IPS DF 19.7 (cell line): ENCODE results near the gene SYT2.
"Not testable (repeated sequence)": the region's sequence is repeated elsewhere in the genome, so short reads cannot be mapped to it uniquely, and the experiment has no call there.

ENCODE experiments used
- DNase-seq: peaks from one replicate; pipeline ENCODE4 v3.0.0-alpha.2; 2013; ENCODE audit warnings: low read depth, low spot score

Gene SYT2

DNA sequence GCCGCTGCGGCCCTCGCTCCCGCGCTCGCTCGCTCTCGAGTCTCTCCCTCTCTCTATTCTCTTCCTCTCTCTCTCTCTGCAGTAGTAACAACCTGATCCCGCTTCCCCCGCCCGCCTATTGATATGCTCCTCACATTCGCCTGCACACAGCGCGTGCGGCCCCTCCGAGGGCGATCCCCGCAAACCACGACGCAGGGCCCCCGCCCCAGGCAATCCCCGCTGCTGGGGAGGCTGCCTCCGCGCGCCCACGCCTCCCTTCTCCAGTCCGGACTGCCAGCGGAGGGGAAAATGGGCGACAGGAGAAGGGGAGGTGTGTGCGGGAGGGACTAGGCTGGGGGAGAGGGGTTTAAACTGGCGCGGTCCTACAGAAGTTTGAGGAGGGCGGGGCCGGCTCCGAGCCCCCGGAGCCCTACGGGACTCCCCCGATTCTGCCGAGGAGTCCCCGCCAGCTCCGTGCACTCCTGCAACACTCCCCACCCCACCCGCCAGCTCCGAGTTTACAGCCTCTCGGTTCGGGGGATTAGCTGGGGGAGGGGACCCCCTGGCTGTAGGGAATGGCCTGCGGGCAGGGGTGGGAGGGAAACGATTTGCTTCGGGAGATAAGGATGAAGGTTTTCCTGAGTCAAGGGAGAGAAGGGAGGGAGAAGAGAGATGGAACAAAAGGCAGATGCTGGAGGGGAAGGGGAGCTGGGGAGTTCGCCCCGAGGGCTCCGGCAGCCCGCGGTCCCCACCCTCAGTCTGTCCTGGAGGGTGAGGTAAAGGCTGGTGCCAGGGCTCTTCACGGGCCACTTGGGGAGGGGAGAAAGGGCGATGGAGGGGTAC lies 66.6 kb downstream of the SYT2 start:
- peak; percentile 56 for DNase-seq

DNA sequence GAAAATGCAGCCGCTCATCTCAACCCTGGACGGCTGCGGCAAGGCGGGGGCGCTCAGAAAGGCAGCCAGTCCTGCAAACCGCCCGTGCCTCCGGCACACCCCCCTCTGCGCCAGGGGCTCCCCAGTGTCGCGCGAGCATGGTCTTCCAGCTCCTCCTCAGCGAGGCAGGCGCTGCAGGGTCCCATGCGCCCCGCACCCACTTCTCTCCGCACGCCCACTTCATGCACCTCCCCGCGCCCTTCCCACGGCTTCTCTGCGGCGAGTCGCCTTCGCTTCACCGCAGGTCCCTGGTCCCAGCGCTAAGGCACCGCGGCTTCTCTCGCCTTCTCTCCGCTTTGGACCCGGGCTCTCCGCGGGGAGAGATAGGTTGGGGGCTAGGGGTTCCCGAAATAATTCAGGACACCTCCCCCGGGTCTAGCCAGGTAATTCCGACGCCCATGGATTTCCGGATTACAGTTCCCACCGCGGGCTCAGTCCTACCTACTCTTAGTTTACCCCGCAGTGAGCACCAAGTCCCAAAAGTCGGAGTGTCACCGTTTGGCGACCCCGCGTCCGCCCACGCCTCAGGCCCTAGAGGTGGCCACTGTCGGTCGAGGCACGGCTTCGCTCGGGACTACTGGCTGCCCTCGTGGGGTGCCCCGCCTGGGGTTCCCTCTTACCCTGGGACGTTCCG lies 67.5 kb downstream of the SYT2 start:
- no peak for DNase-seq

DNA sequence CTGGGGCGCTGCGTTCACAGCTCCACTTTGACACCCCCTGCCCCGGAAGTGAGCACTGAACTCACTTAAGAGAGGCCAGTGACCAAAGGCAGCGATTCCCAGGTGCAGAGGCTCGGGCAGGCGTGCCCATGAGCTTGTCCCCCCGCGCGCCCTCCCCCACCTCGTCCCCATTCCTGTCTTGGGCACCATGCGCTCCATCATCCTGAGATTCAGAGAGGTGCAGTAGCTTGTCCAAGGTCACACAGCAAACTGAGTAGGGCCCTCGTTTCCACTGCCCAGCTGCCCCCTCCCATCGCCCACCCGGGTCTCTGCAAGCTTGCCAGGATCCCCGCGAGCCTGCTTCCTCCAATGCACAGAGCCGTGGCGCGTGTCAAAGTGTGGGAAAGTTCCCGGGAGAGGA lies 68.0 kb downstream of the SYT2 start:
- DNase-seq, result no peak

DNA sequence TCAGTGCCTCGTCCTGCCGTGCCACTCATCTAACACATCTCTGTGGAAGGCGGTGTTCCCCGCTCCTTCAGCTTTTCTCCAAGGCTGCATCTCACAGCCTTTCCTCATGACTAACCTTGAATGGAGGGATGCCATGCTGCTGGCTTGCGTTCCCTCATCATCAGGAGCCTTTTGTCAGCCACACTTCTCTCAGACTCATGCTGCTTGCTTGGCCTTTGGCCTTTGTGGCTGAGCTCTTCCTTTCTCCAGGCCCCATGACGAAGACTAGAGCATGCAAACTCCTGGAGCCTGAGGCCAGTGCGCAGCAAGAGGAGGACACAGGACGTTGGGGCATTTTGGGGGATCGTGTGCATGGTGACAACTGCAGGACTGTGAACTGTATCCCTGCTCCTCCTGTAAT lies 70.8 kb downstream of the SYT2 start:
- DNase-seq, result no peak

DNA sequence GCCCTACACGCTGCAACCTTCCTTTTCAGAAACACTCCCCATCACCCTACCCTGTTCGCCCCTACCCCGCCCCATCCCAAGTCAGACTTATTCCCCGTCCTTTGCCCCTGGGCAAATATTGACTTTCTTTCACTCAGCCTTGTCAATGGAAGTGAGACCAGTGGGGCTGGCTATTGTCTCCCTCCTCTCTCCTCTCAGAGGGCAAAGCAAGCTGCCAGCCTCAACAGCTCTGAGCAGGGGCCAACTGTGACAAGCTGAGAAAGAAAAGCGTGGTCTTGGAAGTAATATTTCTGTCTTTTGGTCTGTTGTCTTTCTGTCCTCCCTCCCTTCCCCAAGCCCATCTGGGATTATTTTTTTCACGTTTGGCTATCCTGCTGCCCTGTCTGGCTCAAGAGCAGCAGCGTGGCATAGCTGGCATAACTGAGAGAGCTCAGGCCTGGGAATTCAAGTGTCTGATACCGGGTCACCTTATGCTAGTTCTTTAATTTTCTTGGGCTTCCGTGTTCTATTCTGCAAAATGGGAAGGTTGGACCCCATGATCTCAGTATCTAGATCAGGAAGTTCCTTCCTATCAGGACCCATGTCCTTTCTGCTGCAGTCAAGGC lies 71.5 kb downstream of the SYT2 start:
- DNase-seq, result not testable (repeated sequence)

DNA sequence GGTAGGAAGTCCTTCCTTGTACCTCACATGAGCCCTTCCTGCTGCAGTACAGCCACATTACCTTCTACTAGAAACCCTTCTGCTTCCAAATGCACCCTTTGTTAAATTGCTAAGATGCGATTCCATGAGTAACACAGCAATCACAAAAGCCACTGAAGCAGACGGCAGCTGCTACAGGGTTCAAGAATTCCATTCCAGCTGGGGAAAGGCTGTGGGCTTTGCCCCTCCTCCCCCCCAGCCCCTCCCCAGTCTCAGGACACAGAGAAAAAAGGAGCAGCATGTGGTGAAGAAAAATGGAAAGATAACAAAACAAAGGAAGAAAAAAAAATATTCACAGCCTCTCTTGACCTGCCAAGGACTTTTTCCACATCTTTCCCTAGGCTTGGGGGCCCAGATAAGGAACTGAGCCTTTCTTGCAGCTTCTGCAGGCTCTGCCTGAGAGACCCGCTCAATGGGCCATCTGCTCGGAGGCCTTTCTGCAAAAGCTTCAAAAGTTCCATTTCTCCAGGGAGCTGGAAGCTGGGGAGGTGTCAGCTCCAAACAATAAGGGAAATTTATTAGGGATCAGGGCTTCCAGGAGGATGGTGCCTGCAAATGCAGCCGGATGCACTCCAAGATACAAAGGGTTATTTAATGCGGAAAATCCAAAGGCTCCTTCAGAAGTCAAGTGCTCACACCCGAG lies 72.1 kb downstream of the SYT2 start:
- DNase-seq, result no peak

DNA sequence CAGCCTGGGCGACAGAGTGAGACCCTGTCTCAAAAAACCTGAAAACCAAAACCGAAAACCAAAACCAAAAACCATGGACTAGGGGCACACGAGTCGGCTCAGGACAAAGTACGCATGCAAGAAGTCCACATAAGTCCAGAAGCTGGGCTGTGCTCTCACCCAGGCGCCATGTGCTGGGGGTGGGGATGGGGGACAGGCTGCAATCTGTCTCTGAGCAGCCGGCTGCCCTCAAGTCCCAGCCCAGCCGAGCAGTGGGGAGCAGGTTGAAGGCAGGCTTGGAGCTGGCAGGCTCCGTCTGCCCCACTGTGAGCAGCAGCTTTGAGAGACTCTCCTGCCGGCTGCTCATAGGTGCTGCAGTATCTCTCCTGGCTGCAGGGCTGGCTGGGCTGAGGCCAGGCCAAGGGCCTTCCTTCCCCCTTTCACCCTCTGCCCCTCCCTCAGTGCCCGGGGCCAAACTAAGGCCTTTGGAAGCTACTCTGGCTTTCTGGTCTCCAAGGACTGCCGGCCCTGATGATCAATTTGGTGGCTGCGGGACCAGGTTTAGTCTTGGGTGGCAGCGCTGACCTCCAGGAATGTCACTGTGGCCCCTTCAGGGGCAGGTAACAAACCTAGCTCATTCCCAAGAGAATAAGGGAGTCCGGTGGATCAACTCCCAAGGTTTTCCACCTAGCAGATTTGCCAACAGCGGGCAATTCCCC lies 72.8 kb downstream of the SYT2 start:
- not testable (repeated sequence) for DNase-seq

DNA sequence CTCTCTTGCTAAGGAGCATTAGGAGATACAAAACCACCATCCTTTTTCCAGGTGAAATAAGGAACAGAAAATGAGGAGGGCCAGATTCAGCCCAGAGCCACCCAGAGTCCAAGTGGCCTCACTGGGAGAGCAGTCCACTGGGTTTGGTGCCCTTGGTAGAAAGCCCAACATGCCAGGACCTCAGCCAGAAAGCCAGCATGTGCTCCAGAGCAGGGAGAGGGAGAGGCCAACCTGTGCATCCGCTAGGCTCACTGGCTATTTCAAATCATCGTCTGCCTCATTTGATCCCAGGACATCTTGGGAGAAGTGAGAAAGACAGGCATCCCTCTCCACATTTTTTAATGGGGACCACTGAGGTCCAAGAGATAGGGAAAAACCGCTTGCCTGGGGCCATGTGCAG lies 74.1 kb downstream of the SYT2 start:
- not testable (repeated sequence) for DNase-seq

DNA sequence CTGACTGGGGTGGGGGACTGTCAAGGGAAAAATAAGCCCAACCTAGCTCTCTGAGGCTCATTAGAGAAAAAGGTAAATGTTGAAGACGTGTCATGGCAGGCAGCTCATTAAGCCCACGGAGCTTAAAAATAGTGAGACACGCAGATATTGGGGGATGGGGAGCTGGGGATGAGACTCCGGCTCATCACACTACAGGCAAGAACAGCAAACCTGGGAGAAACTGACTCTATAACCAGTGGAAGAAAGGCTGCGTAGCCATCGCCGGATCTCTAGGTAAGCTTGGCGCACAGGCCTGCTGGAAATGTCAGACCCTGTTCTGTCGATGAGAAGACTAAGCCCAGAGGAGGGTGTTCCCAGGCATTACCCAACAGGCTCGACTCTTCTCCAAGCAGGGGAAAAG lies 78.0 kb downstream of the SYT2 start:
- no peak for DNase-seq

DNA sequence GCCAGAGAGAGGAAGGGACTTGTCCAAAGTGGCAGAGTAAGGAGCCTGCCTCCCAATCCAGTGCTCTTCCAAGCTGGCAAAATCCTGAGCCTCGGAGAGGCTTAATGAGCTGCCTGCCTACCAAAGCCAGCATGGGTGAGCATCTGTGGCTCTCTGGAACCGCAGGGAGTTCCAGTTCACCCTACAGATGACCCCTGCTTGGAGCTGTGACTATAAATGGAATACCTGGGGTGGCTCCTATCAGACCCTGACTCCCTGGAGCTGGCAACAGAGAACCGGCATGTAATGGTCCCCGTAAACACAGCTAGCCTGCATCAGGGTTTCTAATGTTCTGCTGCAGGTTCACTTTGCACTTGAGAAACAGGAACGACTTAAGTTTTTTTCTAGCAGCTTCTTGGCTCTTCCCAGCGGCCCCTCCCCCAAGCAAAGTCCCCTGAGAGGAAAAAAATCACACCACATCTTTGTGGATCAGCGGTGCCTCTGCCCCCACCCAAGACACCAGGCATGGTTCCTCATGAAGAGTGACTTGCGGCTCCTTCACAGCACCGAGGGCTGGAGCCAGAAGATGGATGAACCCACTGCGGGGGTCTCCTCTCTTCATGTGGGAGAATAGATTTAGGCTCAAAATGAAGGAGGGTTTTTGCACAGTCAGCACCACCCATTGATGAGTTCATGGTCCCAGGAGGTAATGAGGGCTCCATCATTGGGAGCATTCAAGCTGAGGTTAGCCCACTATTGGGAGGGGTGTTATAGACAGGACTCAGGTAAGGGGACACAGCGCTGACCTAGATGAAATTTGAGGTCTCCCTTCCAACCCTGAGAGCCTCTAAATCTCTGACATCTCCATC lies 79.0 kb downstream of the SYT2 start:
- no peak for DNase-seq

DNA sequence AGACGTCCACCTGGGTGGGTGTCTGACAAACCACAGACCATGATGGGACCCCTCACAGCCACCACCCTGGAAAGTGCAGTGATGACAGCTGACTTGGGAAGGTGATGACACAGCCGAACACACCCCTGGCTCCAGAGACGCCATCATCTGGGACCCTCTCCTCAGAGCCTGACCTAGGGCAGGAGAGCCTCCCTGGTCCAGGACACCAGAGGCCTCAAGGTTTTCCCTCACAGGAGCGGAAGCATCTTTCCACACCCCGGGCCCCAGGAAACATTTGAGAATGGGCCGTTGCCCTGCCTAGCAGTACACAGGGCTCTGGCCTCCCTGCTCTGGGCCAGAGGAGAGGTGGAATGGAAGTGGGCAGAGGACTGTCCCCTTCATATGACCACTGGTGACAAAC lies 79.7 kb downstream of the SYT2 start:
- no peak for DNase-seq

DNA sequence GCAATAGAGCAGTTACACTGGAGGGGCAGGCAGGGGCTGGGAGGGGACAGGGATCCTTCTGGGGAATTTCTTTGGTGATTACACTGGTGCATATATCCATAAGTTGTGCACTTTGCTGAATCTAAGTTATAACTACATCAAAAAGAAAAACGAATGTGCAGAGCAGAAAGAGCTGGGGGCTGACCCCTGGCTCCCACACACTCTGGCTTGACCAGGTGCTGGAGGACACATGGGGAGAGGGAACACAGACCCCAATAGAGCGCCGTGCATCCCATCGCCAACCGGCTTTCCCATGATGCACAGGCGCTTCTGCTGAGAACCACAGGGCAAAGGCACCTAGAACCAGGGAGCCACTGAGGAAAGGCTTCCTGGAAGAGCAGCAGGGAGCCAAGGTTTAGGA lies 80.2 kb downstream of the SYT2 start:
- DNase-seq, result not testable (repeated sequence)

DNA sequence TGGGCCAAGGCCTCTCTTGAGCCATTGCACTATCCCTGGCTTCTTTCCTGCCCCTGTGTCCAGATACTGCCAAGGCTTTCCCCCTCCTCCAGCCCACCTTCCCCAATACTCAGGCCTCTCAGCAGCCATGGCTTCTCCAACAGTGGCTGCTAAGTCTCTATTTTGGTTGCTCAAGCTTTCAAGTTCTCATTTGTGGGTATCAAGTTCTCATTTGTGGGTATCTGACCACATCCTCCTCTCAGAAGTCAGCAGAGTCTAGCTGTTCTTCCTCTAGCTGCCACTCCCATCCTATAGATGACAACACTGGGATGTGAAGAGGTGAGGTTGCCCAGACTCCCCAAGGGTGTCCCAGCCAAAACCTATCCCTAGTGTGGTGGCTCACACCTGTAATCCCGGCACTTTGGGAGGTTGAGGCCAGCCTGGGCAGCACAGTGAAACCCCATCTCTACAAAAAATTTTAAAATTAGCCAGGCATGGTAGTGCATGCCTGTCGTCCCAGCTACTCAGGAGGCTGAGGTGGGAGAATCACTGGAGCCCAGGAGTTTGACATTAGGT lies 80.9 kb downstream of the SYT2 start:
- DNase-seq, result not testable (repeated sequence)

DNA sequence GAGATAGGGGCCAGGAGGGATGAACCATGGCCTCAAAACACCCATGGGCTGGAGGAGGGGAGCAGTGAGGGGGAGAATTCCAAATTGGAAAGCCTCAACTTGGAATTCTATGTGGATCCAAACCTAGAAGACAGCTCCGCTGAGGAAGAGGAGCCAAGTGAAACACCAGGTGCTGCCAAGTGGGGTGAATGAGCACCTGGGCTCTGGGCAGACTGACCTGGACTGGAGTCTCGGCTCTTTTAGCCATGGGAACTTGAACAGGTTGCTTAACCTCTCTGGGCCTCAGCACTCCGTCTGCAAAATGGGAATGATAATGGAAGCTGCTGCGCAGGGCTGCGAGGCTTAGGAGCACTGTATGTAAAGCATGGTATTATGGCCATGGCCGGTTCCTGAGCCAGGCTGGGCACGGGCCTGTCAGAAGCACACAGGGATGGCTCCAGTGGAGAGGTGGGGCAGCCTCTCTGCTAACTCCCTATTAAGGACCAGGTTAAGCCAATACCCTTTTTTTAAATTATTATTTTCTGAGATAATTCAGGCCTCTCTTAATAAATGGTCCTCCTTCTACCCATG lies 81.5 kb downstream of the SYT2 start:
- DNase-seq, result no peak

DNA sequence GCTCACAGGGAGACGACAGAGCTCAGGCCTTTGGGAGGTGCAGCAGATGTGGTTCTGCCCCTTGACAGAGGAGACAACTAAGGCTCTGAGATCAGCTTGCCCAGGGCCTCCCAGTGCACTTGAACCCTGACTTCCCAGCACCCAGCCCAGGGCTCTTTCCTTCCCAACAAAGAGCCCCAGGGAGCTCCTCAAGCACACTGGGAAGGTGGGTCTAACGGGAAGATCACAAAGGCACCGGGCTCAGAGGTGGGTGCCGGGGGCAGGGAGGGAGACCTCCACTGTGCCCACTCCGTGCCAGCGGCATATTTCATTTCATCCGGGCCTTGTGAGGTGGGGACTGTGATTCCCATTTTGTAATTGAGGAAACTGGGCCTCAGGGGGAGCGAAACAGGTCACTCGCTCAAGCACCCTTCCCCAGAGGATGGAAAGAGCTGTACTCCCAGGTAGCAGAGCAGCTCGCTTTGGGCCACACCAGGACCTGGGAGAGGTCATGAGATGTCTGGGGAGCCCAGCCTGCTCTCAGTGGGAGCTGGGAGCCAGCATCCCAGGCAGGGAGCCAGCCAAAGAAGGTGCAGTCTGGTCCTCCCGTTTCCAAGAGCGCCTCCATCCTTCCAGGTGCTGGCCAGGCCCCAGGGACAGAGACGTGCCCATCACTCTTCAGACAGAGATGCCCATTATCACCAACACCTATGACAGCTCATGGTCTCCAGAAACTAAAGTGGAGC lies 82.3 kb downstream of the SYT2 start:
- DNase-seq, result no peak

DNA sequence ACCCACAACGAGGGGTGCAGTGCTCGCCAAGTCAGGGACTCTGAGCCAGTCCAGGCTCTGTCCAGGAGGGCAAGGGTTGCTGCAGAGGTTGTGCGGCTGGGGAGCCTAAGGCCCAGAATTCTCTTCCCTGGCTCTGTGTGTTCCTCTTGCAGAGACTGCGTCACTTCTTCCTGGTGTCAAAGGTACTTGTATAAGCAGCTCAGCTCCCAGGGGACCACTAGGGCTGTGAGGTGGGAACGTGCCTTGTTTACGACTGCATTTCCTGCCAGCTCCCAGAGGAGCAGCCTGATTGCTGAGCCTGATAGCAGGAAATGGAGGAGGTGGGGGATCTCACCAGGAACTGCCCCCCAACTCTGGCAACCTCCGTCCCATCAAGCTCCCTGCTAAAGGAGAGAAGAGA lies 83.2 kb downstream of the SYT2 start:
- DNase-seq, result not testable (repeated sequence)

DNA sequence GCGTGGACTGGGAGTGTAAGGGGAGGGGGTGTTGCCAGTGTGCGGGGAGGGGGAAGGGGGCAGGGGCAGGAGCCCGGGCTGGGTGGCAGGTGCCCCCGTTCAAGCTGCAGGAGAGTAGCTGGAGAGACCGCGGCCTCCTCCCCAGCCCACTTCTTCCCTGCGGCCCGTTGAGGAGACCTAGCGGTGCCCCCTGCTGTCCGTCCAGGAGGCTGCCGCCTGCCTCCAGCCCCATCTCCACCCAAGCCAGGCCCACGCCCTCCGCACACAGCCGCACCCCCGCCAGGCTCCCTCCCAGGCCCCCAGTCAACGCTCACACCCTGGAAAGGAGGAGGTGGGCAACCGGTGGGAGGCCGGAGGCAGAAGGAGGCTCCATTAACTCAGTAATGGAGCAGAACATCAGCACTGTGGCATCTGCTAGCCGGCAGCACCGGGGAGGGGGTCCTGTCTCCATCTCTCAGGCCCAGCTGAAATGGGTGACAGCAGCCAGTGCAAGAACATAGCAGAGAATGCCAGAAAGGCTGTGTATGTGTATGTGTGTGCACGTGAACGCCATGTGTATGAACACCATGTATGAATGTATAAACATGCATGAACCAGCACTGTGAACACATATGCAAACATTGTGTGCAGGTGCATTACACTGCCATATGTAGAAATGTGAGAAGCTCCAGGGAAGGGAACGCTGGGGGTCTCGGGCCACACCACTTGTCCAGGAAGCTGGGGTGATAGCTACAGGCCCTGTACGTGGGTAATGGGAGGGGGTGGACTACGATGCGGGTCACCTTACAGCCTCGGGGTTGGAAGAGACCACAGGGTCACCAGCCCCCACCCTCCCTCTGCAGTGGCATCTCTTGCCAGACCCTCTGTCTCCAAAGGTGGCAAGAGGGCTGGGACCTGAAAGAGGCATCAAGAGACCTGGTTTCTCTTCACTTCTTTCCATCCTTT lies 84.6 kb downstream of the SYT2 start:
- DNase-seq, result no peak

DNA sequence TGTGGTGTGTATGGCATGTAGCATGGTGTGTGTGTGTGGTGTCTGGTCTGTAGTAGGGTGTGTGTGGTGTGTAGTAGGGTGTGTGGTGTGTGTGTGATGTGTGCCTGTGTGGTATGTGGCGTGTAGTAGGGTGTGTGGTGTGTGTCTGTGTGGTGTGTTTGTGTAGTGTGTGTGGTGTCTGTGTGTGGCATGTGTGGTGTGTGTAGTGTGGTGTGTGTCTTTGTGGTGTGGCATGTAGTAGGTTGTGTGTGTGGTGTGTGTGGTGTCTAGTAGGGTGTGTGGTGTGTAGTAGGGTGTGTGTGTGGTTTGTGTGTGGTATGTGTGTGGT lies 85.5 kb downstream of the SYT2 start:
- DNase-seq, result no peak
